GM06990 (cell line): Measurements from ENCODE around the gene RIPPLY2.
"Not testable (repeated sequence)": the region's sequence is repeated elsewhere in the genome, so short reads cannot be mapped to it uniquely, and the experiment has no call there.

Source experiments
- DNase-seq: peaks from one replicate; pipeline ENCODE4 v3.0.0-alpha.2; 2011; ENCODE audit not compliant: insufficient read length; ENCODE audit errors: extremely low read depth
- H3K27me3 ChIP-seq: replicated peaks from 2 replicates; pipeline ENCODE4 v1.6.0; 2011; ENCODE audit warnings: low read length; ENCODE audit not compliant: control insufficient read depth, insufficient read depth
- H3K36me3 ChIP-seq: 2 replicates; pipeline ENCODE4 v1.5.1; 2011; ENCODE audit warnings: low read length; ENCODE audit not compliant: control insufficient read depth, insufficient read depth
- H3K4me3 ChIP-seq: replicated peaks from 2 replicates; pipeline ENCODE4 v1.5.1; 2011; ENCODE audit warnings: low read depth, mild to moderate bottlenecking, control low read depth, low read length
- CTCF ChIP-seq: IDR thresholded peaks from 2 replicates; pipeline ENCODE4 v1.5.1; 2011; ENCODE audit warnings: low read length, control low read depth, mild to moderate bottlenecking, inconsistent platforms; ENCODE audit not compliant: insufficient read depth, poor library complexity, severe bottlenecking

The RIPPLY2 gene, protein sequence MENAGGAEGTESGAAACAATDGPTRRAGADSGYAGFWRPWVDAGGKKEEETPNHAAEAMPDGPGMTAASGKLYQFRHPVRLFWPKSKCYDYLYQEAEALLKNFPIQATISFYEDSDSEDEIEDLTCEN

DNA sequence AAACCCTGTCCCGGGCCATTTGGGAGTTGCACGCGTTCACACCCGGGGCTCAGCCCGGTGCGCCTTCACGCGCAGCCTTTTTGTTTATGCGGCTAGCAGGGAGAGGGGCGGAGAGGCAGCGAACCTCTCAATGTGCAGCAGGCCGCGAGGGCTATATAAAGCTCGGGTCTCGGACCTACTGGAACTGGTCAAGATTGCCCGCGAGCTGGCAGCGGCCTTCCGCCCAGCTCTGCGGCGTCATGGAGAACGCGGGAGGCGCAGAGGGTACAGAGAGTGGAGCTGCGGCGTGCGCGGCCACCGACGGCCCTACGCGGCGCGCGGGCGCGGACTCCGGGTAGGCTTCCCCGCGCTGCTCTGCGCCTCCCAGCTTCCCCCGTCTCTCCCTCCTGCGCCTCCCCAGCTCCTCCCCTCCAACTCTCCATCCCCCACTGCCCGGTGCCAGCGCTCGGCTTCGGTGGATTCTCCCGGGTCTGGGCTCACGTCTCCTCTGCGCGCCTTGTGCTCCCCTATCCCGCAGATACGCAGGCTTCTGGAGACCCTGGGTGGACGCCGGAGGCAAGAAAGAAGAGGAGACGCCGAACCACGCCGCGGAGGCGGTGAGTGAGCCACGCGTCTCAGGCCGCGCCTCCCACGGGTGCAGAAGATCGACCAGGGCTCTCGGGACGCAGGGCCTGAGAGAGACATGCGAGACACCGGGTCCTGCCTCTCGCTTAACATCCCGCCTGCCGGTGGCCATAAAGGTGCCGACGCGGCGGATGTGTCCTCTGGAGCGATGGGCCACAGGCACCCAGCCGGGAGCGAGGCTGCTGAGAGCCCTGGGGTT, at the start of gene RIPPLY2:
Gene RIPPLY2 (plus strand): TSS at position 183 of the 823 bp plus-strand sequence. CDS start 57 bp downstream, at position 240.
- DNase-seq: peak; percentile 48
- no peak for TF ChIP-seq CTCF
- Histone ChIP-seq H3K4me3 (peak within 1 kb of the TSS; percentile 55), H3K27me3 (no peaks in the 10 kb centered on the region; the same call in 1 of the 2 replicates), H3K36me3 (no peaks in the 10 kb centered on the region)

- not testable (repeated sequence) for DNase-seq, H3K36me3 ChIP-seq, H3K4me3 ChIP-seq, H3K27me3 ChIP-seq
Observed at GRCh38 chr6:83803492-83803891, 49.7 kb upstream of the RIPPLY2 start.

GRCh38 chr6:83804886-83805285, 48.3 kb upstream of the RIPPLY2 start:
- DNase-seq: no peak
- Histone ChIP-seq H3K4me3 (no peak overlapping the region), H3K27me3 (no peaks in the 10 kb centered on the region), H3K36me3 (no peaks in the 10 kb centered on the region)
- no peak for TF ChIP-seq CTCF

GRCh38 chr6:83808005-83808404, 45.2 kb upstream of the RIPPLY2 start:
- no peak for TF ChIP-seq CTCF
- no peak overlapping the region for H3K4me3 ChIP-seq
- no peaks in the 10 kb centered on the region for H3K36me3 ChIP-seq
- H3K27me3 ChIP-seq: no peaks in the 10 kb centered on the region
- no peak for DNase-seq

- Histone ChIP-seq H3K4me3 (no peak overlapping the region), H3K27me3 (no peaks in the 10 kb centered on the region; the same call in 1 of the 2 replicates), H3K36me3 (no peaks in the 10 kb centered on the region)
- no peak for TF ChIP-seq CTCF
- DNase-seq: no peak
Observed at GRCh38 chr6:83808926-83809325, 44.2 kb upstream of the RIPPLY2 start.

GRCh38 chr6:83812595-83812994, 40.6 kb upstream of the RIPPLY2 start:
- no peak for TF ChIP-seq CTCF
- no peak for DNase-seq
- Histone ChIP-seq H3K27me3 (no peaks in the 10 kb centered on the region; the same call in 1 of the 2 replicates), H3K36me3 (no peaks in the 10 kb centered on the region), H3K4me3 (no peak overlapping the region)
